Colonic mucosa (tissue), 4 donors: ENCODE measurements around the gene IQGAP1. TPM values are rescaled to one million over a fixed set of nuclear protein-coding genes. Genes with fewer than 3 reads are reported as not detected.

Experiments used
- DNase-seq: peaks from one replicate; pipeline ENCODE4 v3.0.0-alpha.2; 2020
- H3K27ac ChIP-seq: fragments of 200-600 bp; one replicate; pipeline ENCODE4 v1.8.0; 2021
- H3K27me3 ChIP-seq: fragments of 200-600 bp; one replicate; pipeline ENCODE4 v1.8.0; 2021
- H3K36me3 ChIP-seq: fragments of 200-600 bp; one replicate; pipeline ENCODE4 v1.8.0; 2021
- H3K4me1 ChIP-seq: fragments of 200-600 bp; one replicate; pipeline ENCODE4 v1.8.0; 2021; ENCODE audit warnings: mild to moderate bottlenecking
- H3K4me3 ChIP-seq: fragments of 200-600 bp; one replicate; pipeline ENCODE4 v1.8.0; 2021
- H3K9ac ChIP-seq, 2 donors: one replicate each; pipeline ENCODE4 v1.7.0; 2013; ENCODE audit warnings: control low read depth in 2 of 2, low read depth in 2 of 2, low read length in 2 of 2
- H3K9me3 ChIP-seq: fragments of 200-600 bp; one replicate; pipeline ENCODE4 v1.8.0; 2021
- CTCF ChIP-seq: fragments of 200-600 bp; IDR thresholded peaks from one replicate; pipeline ENCODE4 v1.8.0; 2022; ENCODE audit warnings: antibody characterized with exemption, mild to moderate bottlenecking
- intact Hi-C: fragments of 100-400 bp; cut with DNase I; formaldehyde crosslinking; loops from one replicate; pipeline ENCODE4 v1.14.1; 2022
- total RNA-seq, 2 donors: library from RNA; stranded (reverse); fragmentation: NEBNext Ultra II Directional in 1 of 2; extraction: Animal tissue kit (Norgen Biotek cat#: 25700) in 1 of 2; gene quantifications; one replicate each; pipeline ENCODE4 v1.2.1, GENCODE V29; 2021
- donor health status: healthy.
- donor health status: DM: no; HTN: no; CAD: no.
- donor health status: DM: no; HTN: no; CAD: no.

The IQGAP1 gene
- total RNA-seq, 2 donors from 2014 or later = 210 to 243 TPM

- no peak for DNase-seq
- intact Hi-C loops = no loop called here
- no peak overlapping the region for H3K27ac ChIP-seq
- H3K4me3 ChIP-seq = no peak overlapping the region
- no peak overlapping the region for H3K9ac ChIP-seq
- TF ChIP-seq CTCF = no peak
- H3K4me1 ChIP-seq = no peaks in the 10 kb centered on the region
- H3K9me3 ChIP-seq = no peaks in the 10 kb centered on the region
- no peaks in the 10 kb centered on the region for H3K36me3 ChIP-seq
- no peaks in the 10 kb centered on the region for H3K27me3 ChIP-seq
Observed at GRCh38 chr15:90465930-90466567, 78.0 kb downstream of the IQGAP1 start.

- Histone ChIP-seq H3K27me3 (no peaks in the 10 kb centered on the region), H3K9me3 (no peaks in the 10 kb centered on the region), H3K27ac (no peak overlapping the region), H3K36me3 (peaks cover 8% of the 10 kb centered on the region), H3K4me3 (no peak overlapping the region), H3K4me1 (no peaks in the 10 kb centered on the region), H3K9ac (no peak overlapping the region)
- no peak for TF ChIP-seq CTCF
- DNase-seq = no peak
- intact Hi-C loops = no loop called here
Observed at GRCh38 chr15:90469723-90470122, 81.7 kb downstream of the IQGAP1 start.

- Histone ChIP-seq H3K27me3 (no peaks in the 10 kb centered on the region), H3K36me3 (peaks cover 8% of the 10 kb centered on the region), H3K4me1 (no peaks in the 10 kb centered on the region), H3K27ac (no peak overlapping the region), H3K9me3 (no peaks in the 10 kb centered on the region), H3K4me3 (no peak overlapping the region), H3K9ac (no peak overlapping the region)
- no peak for DNase-seq
- intact Hi-C loops = no loop called here
- TF ChIP-seq CTCF = no peak
Observed at GRCh38 chr15:90470453-90470852, 82.4 kb downstream of the IQGAP1 start.

GRCh38 chr15:90471126-90471525, 83.1 kb downstream of the IQGAP1 start:
- intact Hi-C loops = no loop called here
- no peaks in the 10 kb centered on the region for H3K4me1 ChIP-seq
- H3K27me3 ChIP-seq = no peaks in the 10 kb centered on the region
- no peak overlapping the region for H3K27ac ChIP-seq
- TF ChIP-seq CTCF = no peak
- H3K9ac ChIP-seq = no peak overlapping the region
- H3K4me3 ChIP-seq = no peak overlapping the region
- no peak for DNase-seq
- peaks cover 11% of the 10 kb centered on the region for H3K36me3 ChIP-seq
- no peaks in the 10 kb centered on the region for H3K9me3 ChIP-seq

- Histone ChIP-seq H3K36me3 (peaks cover 12% of the 10 kb centered on the region), H3K4me3 (no peak overlapping the region), H3K9me3 (no peaks in the 10 kb centered on the region), H3K27me3 (no peaks in the 10 kb centered on the region), H3K9ac (no peak overlapping the region), H3K4me1 (no peaks in the 10 kb centered on the region), H3K27ac (no peak overlapping the region)
- no peak for DNase-seq
- intact Hi-C loops = no loop called here
- TF ChIP-seq CTCF = no peak
Observed at GRCh38 chr15:90471769-90472168, 83.7 kb downstream of the IQGAP1 start.
